NCI-H2107 (cell line): ENCODE results near the gene TCHP.
"Not testable (repeated sequence)": the region's sequence is repeated elsewhere in the genome, so short reads cannot be mapped to it uniquely, and the experiment has no call there.

Experiments
- DNase-seq: peaks from one replicate; lab custom pipeline; 2025; lab: John Stamatoyannopoulos, UW

TCHP gene

DNA sequence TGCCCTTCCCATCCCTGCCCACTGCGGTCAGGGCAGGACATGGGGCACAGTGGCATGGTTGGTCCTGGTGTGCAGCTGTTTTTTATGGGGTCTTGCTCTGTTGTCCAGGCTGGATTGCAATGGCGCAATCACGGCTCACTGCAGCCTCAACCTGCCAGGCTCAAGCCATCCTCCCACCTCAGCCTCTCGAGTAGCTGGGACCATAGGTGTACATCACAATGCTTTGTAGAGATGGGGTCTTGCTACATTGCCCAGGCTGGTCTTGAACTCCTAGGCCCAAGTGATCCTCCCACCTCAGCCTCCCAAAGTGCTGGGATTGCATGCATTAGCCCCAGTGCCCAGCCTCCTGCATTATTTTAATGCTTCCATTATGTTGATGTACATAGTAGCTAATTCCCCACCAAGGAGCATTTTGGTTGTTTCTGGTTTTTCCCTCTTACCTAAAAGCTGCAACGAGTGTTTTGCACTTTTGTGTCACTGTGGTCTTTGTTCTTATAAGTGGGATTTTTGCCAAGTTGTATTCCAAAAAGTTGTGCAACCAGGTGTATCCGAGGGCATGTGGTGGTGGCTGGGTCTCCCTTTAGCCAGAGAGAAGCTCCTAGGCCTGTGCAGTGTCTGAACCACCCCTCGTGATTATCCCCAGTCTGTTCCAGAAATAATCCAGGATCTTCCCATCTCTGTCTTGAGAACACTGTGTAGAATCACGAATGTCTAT, 10.3 kb downstream of the TCHP start:
- no peak for DNase-seq

DNA sequence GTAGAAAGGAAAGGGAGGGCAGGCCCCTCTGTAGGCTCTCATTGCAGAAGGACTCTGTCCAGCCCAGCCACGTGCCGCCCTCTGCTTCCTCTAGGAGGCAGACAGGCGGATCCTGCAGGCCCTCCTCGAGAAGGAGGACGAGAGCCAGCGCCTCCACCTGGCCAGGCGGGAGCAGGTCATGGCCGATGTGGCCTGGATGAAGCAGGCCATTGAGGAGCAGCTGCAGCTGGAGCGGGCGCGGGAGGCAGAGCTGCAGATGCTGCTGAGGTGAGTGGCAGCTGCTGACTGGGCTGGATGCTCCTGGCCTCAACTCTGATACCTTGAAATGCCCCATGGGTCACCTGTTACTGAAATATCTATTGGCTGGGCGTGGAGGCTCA, 10.9 kb downstream of the TCHP start:
- no peak for DNase-seq

DNA sequence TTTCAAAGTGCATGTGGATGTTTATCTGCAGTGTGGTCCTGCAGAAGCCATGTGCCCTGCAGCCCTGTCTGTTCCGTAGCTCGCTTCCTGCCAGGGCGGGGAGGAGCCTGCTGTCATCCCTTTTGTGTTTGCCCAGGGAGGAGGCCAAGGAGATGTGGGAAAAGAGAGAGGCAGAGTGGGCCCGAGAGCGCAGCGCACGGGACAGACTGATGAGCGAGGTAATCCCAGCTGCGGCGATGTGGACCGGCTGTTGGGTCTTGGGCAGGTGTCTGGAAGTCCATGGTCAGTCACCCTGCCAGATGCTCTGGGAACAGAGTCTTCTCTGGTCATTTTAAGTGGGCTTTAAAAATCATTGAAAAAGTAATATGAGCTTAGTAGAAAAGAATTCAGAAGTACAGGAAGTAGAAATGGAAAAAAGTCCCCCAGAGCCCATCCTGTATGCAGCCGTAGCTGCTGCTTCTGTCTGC, 12.8 kb downstream of the TCHP start:
- DNase-seq: no peak

DNA sequence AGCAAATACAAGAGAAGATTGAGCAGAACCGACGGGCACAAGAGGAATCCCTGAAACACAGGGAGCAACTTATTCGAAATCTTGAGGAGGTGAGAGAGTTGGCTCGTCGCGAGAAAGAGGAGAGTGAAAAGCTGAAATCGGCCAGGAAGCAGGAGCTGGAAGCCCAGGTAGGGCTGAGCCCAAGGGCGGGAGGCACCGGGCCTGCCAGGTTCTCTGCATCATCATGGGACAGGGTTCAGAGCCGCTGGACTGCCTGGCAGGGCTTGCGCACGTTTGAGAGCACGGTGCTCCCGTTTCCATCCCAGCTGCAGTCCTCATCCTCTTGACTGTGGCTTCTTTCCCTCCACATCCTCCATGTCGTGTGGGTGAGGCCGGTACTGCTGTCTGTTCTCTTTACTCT, 14.4 kb downstream of the TCHP start:
- DNase-seq: no peak

DNA sequence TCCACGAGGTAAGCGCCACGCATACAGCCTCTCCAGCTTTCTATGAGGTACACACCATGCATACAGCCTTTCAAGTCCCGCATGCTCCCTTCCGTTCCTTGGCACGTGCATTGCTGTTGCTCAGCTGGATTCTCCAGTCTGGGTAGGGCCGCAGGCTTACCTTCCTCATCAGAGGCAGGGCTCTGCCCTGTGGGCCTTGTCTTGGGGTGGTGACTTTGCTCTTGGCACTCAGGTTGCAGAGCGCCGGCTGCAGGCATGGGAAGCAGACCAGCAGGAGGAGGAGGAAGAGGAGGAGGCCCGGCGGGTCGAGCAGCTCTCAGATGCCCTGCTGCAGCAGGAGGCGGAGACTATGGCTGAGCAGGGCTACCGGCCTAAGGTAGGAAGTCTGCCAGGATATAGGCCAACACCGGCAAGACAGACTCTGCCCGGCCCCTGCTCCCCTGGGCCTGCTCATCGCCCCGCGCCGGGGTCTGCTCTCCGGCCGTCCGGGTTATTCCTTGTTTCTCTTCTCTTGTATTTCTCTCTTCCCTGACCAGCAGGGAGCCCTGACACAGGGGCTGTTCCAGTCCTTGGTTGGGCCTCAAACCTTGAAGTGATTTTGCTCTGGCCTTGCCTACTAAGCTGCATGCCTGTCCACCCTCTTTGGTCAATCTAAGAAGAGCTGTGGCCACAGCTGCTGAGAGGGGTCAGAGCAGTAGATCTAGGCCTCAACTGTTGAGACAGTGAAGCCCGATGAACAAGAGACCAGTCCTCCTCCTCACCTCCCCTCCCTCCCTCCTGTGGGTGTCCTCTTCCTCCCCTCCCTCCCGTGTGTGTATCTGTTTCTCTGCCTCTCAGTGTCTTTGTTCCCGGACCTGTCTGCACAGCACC, 15.3 kb downstream of the TCHP start:
- DNase-seq: no peak

DNA sequence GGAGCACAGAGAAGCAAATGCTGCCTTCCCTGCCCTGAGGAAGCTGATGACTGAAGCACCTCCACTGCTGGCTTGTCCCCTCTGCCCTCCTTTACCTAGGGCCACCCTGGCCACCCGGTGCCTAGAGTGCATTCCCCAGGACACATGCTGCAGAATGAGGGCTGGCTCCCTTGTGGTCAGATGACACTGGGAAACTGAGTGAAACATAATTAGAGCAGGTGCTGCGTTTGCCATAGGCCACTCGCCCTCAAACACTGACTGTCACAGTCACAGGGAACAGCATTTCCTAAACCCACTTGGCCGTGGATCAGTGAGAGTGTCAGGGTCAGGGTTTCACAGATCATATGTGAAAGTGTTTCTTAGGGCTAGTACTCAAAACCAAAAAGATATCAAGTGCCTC, 16.0 kb downstream of the TCHP start:
- DNase-seq: no peak

DNA sequence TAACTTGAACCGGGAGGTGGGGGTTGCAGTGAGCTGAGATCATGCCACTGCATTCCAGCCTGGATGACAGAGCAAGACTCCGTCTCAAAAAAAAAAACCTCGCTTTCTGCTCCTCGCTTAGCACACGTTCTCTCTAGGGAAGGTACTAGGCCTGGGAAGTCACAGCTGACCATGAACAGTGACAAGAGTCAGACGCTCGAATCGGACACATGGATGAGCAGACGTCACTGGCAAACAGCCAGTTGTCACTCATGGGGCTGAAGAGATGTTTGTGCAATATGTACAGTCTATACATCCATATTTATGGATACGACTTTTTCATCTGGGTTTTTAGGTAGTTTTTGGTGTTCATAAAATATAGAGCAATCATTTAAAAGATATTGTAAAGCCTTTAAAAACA, 19.4 kb downstream of the TCHP start:
- DNase-seq: no peak

DNA sequence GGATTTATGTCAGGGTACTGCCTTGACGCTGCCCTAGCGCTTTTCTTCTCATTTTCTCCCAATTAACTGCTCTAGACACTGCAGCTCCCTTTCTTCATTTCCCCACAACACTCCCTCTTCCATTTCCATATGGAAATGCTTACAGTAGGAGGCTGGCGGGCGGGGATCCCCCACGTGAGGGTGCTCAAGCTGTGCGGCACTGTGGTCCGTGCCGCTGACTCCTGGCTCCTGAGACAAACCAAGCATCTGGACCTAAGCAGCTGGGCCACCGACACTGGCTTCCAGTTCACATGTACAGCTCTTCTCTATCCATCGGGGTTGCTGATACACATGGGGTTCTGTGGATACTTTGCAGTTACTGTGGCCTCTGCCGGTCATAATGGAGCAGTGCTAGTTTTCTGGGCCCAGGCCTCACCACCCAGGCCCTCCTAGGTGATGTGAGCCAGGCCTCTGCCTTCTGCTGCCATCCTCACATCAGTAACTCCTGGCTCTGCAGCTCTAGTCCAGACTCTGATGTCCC, 20.2 kb downstream of the TCHP start:
- no peak for DNase-seq

DNA sequence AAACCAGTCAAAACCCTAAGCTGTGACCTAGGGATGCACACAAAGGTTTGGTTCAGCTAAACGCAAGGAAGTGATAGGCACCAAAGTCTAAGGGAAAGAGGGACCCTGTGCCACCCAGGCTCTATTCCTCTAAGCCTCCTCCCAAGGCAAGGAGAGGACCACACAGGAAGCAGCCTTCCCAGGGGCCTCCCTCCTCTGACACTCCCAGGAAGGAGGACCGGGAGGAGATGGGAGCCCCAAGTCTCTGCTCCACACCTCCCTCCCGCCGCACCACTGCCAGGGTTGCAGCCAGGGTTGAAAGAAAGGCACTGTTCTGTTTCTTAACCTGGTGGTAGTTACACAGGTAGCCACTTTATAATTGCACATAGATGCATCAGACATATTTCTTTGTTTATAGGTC, 21.9 kb downstream of the TCHP start:
- DNase-seq: no peak

DNA sequence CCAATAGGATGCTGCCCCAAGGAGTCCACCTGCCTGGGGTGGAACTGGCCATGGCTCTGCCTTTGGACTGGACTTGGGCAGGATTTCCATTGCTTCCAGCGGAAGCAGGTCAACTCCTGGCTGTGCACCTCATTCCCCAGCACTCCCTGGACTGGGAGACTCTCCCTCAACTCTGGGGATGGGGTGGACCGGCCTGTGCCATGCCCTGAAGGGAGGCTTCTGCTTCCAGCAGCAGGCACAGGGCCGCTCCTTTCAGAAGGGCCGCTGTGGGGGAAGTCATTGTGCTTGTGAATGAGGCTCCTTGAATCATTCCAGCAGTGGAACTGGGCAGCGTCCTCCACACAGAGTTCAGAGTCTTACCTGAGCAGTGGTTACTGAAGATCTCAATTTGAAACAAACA, 23.0 kb downstream of the TCHP start:
- no peak for DNase-seq

DNA sequence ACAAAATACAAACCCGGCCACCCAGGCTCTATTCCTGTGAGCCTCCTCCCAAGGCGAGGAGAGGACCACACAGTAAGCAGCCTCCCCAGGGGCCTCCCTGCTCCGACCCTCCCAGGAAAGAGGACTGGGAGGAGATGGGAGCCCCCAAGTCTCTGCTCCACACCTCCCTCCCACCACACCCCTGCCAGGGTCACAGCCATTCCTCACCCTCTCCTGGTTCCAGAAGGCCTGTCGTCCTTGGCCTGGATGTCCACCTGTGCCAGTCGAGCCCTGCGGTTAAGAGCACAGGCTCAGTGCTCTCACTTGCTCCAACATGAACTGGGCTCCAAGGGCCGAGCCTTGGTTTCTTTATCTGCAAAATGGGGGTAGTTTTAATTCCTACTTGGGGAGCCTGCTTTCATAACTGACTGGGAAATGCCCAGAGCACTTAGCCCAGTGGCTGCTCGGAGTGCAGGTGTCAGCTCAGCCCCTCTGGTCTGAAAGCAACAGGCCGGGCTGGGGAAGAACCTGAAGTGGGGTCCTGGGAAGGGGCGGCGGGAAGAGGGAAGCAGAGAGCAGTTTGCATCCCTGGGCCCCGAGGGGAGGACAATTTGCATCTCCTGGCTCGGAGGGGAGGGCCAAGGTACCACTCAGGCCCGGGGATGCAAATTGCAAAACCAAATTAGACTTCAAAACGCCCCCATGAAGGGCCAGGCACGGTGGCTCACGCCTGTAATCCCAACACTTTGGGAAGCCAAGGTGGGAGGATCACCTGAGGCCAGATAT, 23.6 kb downstream of the TCHP start:
- no peak for DNase-seq

DNA sequence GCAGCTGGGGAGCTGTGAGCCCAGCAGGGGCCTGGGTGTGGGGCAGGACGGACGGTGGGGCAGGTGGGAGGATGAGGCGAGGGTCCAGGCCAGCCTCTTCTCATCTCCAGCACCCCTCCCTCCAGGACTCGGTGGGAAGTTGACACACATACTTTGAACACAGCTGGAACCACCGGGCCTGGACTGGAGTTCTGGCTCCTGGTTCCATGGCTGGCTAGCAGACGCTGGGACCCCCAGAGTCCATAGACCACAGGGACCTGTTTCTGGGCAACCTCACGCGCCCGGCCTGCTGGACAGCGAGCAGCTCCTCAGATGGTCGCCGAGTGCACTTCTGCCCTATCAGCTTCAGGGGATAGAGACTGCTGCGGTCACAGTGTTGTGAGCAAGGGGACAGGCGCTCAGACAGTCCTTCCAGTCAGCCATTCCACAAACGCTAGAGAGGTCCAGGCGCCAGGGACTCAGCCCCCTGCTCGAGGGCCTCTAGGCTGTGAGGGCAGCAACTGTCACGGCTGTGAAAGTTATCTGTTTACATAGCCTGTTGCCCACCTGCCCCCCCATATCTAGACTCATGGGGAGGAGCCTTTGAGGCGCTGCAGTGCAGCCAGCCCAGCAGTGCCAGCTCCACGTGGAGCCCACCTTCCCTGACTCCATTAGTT, 25.2 kb downstream of the TCHP start:
- DNase-seq: no peak

DNA sequence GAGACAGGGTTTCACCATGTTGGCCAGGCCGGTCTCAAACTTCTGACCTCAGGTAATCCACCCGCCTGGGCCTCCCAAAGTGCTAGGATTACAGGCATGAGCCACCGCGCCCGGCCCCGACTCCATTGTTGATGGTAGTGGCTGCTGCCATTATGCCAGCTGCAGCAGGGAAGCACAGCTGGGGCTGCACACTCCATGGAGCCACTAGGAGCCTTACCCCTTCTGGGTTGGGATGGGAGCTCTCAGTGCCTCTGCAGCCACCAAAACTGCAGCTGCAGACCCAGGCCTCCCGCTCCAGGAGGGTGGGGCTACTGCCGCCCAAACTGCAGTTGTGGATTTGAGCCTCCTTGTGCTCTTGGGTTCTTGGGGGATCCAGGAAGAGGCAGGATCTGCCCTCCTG, 25.9 kb downstream of the TCHP start:
- DNase-seq: no peak

DNA sequence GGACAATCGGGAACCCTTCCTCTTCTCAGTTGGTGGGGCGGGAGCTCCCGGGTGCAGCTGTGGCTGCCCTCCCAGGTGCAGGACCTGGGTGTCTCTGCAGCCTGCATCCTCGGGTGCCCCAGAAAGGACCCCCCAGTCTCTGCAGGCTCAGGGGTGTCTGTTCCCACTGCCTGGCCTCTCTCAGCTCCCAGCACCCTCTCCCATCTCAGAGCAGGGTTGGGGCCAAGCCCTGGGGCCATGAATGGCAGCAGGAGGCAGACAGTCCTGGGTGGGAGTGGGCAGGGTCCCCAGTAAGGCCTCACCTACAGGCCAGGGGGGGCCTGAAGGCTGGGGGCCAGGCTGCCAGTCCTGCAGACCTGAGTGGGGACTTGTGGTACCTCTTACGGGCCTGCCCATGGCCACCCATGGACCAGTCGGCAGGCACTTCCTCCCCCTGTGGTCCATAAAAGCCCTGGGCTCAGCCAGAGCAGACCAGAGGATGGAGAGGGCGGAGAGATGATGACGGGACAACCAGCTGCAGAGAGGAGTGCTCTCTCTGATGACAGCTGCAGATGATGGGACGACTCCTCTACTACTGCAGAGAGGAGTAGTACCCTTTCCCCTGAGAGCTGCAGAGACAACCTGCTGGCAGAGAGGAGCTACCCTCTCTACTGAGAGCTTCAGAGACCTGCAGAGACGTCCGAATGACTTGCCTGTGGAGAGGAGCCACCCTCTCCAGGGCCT, 26.6 kb downstream of the TCHP start:
- no peak for DNase-seq

DNA sequence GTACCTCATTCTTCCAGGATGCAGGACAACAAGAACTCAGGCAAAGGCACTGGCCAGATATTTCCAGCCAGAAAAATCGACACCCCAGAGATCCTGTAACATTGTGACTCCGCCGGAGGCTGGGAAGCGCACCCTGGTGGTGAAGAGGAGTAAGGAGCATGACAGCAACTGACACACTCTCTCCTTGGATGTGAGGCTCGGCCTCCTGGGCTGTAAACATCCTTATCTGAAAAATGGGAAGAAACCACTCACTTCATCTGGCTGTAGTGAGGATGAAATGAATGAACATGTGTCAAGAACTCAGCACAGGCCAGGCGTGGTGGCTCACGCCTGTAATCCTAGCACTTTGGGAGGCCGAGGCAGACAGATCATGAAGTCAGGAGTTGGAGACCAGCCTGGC, 27.5 kb downstream of the TCHP start:
- DNase-seq: no peak

DNA sequence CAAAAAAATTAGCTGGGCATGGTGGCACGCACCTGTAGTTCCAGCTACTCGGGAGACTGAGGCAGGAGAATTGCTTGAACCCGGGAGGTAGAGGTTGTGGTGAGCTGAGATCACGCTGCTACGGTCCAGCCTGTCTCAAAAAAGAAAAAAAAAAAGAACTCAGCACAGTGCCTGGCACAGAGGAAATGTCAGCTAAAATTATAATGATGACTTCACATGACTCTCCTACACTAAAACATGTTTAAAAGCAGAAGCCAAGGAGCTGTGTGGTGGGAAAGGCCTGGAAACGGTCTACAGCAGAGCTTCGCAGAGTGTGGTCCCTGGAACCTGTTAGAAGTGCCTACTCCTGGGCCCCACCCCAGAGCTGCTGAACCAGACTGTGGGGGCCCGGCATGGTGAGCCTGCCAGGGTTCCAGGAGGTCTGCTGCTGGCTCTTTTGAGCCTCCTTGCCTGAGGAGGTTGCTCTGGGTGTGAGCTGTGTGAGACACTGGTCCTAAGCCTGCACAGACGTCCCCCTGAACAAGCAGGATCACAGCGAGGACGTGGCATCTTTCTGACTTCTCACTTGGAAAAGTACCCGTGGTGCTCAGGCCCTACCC, 28.1 kb downstream of the TCHP start:
- DNase-seq: no peak

DNA sequence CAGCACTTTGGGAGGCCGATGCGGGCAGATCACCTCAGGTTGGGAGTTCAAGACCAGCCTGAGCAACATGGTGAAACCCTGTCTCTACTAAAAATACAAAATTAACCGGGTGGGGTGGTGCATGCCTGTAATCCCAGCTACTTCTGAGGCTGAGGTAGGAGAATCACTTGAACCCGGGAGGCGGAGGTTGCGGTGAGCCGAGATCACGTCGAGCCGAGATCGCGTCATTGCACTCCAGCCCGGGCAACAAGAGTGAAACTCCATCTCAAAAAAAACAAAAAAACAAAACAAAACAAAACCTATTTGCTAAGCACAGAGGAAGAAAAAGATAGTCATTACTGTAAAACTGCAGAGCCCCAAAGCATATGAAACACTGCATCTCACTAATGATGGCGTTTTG, 29.3 kb downstream of the TCHP start:
- not testable (repeated sequence) for DNase-seq

DNA sequence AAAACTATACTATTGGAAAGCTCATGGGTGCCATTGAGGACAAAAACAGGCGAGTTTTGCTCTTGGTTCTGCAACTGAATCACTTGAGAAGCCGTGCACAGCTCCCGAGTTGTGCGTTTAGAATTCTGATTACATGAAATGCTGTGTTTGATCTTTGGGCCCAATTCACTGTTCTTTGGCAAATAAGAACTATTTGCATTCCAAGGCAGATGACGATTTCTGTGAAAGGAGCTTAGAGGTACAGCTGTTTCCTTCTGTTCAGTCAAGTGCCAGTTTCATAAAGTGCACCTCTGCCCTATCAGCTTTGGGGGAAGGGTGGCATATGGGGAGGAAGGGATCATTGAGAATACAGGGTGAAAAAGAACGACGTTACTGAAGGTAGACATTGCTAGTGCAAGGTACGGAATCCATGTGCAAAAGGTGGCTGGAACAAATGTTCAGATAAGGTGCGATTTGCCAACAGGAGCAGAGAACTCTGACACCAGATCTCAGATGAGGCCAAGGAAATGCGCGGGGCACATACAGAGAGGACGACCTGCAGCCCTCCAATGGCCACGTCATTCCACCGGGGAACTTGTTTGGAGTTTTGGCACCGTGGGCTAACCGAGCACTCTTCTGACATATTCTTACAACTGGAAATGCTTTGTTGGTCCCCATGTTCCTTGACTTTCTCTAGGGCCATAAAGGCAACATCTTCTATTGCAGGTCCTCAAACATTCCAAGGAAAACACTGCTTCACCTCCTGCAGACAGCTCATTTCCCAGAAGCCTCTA, 30.1 kb downstream of the TCHP start:
- DNase-seq: no peak

DNA sequence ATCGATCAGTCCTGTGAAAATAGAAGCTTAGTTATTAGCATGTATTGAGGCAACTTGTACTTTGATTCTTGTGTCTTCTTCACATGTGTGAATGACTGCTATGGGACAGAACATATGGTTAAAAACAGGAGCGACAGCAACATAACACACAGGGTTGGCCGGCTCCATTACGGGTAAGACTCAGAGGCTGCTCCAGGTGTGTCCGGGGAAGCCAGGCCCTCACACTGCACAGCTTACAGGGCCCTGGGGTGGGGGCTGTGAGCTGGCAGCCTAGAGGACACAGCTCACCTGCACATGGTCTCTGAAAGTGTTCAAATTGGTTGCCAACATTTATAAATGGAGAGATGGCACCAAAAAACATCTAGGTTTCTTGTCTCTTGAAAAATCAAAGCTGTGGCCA, 31.1 kb downstream of the TCHP start:
- DNase-seq: no peak

DNA sequence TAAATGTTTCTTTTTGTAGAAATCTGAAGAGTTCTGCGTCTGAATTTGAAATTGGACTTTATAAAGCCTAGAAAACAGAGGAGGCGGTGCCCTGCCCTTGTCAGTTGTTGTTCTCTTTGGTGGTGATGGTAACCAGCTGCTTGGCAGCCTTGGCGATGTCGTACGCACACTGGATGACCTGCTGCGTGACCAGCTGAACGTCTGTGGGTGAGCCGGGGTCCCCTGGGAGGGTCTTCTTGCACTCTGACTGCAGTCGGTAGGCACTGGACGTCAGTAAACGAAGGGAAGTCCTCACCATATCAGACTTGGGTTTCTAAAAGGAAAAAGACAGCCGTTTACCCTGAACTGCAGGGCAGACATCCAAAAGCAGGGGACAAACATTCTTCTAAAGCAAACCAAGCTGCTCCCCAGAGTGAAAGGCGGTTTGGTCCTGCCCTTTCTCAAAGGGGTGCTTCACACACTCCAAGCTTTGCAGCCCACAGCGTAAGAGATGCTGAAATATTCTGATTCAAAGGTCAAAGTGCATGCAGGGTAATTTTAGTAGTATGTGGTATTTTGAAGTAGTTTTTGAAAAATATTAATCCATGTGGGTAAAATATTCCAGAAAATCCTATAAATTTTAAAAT, 32.9 kb downstream of the TCHP start:
- no peak for DNase-seq
